ENCODE measurements around the gene ACSL1.
A peak's percentile ranks its signal among the peaks of the same experiment; 100 is the strongest.
"Not testable (repeated sequence)": the region's sequence is repeated elsewhere in the genome, so short reads cannot be mapped to it uniquely, and the experiment has no call there.

ACSL1 gene

DNA sequence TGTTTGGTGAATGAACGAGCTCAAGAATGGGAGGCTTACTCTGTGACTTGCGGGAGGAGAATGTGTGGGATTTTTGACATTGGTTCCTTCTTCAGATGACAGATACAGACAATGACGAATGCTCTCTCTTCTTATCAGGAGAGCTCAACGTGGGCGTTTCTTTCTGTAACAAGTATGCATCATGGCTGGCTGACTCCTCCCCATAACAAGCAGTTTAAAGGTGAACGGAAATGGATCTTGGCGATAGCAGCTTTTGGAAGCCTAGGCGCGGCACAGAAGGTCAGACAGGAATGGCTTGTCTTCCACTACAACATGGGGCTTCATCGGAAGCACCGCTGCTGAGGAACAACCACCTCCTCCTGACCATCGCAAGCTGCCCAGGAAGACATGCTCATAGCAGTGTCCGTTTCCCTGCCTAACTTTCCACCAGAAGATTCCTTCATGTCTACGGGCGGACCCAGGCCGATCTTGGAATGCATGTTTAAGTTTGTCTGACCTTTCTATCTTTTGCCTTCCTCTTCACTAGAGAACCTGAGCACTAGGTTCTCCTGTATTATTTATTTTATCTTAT is 18.3 kb upstream of the ACSL1 start:
- DNase-seq (ENCODE audit: low read depth): no peak

DNA sequence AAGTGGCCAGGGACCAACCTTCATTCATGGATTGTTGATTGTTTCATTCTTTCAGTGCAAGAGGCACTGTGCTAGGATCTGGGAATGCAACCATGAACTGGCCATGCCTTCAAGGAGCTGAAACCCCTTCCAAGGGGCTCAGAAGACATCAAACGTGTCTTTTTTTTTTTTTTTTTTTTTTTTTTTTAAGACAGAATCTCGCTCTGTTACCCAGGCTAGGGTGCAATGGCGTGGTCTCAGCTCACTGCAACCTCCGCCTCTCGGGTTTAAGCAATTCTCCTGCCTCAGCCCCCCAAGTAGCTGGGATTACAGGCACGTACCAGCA is 13.3 kb upstream of the ACSL1 start:
- not testable (repeated sequence) for DNase-seq (ENCODE audit: low read depth)

DNA sequence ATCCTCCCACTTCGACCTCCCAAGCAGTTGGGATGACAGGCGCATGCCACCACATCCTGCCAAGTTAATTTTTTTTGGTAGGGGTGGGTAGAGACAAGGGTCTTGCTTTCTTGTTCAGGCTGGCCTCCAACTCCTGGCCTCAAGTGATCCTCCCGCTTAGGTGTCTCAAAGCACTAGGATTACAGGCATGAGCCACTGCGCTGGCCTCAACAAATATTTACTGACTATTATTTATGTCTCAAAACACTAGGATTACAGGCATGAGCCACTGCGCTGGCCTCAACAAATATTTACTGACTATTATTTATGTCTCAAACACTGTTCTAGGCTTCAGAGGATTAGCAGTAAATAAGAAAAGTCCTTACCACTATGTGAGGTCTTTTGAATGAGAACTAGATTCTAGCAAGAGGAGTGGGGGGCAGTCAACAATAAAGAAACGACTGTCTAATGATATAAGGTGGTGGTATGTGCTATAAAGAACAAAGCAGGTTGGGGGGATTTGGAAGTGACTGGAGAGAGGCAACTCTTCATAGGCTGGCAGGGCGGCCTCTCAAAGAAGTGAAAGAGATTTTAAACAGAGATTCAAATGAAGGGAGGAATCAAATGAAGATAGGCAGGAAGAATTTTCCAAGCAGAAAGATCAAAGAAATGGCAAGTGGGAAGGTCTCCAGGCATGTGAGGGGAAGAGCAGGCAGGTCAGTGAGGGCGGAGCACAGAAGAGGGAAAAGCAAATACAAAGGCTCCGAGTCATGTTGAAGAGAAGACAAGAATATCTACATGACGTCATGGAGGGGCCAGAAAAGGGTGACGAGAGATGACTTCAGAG is 12.7 kb upstream of the ACSL1 start:
- no peak for DNase-seq (ENCODE audit: low read depth)

DNA sequence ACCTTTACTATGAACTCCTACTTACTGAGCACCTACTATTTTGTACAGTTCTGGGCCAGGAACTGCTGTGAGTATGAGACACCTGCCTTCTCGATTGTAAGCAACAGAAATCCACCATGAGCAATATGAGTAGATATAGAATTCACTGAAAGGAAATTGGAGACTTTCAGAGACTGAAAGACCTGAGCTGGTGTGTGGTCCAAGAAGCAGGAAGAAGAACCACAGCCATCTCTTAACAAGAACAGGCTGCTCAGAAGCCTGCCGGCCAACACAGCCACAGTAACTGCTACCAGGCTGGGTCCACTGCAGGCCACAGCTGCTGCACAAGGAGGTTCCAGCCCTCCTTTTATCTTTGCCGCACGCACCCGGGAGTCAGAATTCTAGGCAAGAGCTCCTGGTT is 10.8 kb upstream of the ACSL1 start:
- DNase-seq (ENCODE audit: low read depth): no peak

DNA sequence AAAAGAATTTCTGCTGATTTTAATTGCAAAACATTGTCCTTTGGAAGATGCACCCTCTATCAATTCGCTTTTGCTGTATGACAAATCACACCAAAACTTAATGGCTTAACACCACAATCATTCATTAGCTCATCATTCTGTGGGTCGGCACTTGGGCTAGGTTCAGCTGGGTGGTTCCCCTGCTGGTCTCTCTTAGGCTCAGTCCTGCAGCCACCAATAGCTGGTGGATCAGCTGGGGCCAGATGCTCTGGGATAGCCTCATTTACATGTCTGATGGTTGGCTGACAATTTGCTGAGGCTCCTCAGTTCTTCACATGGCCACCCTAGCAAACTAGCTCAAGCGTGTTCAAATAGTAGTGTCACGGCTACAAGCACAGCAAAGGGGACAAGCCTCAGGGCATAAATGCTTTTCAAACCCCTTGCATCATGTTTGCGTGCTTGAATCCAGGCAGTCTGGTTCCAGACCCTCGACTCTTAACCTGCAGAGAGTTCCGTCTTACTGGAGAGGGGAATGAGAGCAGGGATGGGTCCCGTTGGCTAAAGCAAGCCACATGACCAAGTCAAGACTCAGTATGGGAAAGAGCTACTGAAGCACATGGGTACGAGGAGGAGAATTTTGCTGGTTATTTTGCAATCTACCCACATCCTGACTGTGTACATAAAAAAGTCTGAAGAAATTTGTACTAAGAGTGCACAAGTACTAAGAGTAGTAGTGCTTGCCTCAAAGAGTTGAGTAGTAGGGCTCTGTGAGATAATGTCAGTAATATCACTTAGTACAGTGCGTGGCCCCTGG is 7.5 kb upstream of the ACSL1 start:
- no peak for DNase-seq (ENCODE audit: low read depth)

DNA sequence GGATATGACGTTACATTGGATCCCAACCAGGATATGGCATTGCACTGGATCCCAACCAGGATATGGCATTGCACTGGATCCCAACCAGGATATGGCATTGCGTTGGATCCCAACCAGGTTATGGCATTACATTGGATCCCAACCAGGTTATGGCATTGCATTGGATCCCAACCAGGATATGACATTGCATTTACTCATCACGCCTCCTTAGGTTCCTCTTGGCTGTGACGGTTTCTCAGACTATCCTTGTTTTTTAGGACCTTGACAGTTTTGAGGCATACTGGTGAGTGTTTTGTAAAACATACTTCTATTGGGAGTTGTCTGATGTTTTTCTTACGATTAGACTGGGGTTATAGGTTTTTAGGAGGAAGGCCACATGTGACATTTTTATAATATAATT is 5.4 kb upstream of the ACSL1 start:
- DNase-seq (ENCODE audit: low read depth): no peak

DNA sequence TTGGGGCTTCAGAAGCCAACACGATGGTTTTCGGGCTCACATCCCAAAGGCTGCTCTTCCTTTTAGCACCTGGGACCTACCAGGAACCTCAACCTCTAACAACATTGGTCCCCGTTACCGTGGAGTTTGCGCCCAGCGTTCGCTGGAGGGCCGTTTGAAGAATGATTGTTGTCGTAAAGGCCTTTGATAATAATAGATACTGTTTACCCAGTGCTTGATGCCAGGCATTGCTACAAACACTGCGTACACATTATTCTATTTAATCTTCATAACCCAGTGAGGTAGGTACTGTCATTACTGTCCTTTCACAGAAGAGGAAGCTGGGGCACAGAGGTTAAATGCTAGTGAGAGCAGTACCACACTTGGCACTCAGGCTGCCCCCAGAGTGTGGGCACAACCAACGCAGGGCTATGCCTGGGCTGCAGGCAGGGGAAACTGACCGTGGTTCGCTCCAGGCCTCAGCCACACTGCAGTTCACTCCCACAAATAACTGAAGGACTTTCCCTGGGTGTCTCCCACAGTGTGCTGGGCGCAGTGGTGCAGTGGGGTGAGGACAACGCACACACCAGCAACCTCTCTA is 1.0 kb upstream of the ACSL1 start:
- DNase-seq (ENCODE audit: low read depth): no peak

DNA sequence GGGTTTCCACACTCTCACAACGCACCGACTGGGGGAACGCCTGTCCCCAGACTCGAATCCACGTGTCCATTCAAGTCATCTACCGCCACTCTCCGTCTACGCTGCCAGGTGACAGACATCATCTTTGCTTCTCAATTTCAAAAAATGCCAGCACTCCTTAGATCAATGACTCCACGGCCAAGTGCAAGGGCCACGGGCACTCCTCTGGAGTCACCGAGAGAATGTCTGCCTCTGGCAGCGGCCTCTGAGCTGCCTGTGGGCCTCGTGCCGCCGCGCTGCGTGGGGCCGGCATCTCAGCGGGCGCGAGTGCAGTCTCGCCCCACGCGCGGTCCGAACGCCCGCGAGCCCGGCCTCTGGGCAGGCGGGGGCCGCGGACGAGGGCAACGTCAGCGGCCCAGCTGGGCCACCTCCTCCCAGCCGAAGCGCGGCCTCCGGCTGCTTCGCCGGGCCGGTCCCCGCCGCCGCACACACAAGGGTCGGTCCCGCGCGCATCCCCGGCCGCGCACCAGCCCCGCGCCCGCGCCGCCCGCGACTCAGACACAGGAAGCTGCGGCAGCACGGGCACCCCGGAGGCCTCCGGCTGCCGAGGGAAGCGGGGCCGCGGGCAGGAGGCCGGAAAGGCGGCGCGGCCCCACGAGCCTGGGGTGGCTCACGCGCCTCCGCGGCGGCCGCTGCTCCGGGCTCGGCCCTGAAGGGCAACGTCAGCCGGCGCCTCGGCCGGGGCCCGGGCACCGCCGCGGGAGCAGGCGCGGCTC is 450 bp downstream of the ACSL1 start:
- DNase-seq (ENCODE audit: low read depth): peak; percentile 55

DNA sequence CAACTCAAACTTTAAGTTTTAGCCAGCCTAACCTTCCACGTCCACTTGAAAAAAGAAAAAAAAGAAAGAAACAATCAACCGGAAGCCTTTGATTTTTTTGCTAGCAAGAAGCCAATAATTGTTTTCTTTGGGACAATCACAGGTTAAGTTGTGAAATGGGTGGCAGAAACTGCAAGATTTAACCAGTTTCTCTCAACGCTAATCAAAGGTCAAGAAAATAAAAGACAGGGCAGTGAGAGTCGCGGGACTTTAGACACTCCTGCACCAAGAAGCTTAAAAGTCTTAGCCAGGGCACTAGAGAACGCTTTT is 1.0 kb downstream of the ACSL1 start:
- DNase-seq (ENCODE audit: low read depth): no peak

DNA sequence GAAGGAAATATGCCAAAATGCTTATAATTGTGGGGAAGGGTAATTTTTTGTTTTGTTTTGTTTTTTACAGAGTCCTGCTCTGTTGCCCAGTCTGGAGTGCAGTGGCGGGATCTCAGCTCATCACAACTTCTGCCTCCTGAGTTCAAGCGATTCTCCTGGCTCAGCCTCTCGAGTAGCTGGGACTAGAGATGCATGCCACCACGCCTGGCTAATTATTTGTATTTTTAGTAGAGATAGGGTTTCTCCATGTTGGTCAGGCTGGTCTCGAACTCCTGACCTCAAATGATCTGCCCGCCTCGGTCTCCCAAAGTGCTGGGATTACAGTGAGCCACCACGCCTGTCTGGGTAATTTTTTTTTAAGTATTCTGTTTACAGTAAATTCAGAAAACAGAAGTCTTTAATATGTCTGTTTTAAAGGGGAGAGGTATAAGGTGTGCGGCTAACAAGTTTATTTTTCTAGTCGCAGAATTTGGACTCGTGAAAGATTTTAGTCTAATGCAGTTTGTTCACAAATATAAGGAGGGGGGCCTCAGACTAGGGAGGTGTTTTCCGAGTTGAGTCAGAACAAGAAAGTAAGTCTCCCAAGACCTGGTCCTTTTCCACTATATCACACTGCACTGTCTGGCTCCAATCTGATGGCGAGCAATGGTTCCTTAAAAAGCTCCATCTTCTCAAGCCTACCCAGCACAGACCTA is 1.5 kb downstream of the ACSL1 start:
- no peak for DNase-seq (ENCODE audit: low read depth)

DNA sequence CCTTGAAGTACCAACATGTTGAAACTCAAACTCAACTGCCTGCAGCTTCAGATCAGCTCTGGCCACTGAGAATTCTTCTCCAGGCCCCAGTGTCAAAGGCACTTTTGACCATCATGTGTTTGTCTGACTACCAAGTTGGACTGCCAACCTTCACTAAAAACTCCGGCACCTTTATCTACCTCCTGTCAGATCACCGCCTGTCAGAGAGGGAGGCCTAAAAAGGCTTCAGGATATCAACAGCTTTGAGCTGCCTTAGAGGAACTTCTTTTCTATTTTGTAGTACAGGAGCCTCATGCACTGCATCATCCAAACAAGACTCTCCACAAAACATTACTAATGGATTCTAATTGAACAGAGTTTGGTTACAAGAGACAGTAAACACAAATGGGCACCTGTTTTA is 2.8 kb downstream of the ACSL1 start:
- no peak for DNase-seq (ENCODE audit: low read depth)

DNA sequence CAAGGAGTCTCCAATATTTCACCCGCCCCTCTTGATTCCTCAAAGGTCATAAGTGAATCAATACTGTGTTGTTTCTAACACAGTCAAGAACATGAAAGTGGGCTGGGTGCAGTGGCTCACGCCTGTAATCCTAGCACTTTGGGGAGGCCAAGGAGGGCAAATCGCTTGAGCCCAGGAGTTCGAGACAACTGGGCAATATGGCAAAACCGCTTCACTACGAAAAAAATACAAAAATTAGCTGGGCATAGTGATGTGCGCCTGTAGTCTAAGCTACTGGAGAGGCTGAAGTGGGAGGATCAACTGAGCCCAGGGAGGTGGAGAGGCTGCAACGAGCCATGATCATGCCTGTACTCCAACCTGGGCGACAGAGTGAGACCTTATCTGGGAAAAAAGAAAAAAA is 3.4 kb downstream of the ACSL1 start:
- no peak for DNase-seq (ENCODE audit: low read depth)

DNA sequence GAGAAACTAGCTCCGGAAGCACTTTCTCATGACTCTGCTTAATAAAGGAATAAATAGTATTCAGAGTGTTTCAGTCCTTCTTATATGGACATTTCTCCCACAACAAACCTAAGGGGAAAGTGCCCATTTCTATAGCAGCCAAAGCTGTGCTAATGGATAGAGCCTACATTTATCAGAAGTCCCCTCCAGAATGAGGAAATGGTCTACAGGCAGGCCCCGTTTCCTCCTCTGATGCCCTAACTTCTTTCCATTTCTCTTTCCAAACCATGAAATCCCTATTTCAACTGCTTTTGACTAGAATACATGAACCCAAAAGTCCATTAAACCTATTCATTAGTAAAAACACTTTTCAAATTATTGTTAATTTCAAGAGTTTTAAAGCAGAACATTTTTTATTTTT is 4.5 kb downstream of the ACSL1 start:
- no peak for DNase-seq (ENCODE audit: low read depth)

DNA sequence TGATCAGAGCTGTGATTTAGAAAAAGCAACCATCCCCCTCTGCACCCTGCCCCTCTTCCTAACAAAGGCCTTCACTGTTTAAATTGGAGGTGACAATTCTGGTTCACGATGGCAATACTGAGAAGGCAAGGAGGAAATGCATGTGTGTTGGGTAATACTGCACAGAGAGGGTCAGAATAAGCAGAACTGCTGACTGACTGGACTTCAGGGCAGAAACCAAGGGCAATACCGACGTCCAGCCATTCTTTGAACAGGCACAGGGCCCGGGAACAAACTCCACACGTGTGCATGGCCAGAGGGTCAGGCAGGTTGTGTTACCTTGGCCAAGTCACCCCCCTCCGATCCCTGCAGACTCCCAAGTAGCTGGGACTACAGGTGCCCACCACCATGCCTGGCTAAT is 6.0 kb downstream of the ACSL1 start:
- DNase-seq (ENCODE audit: low read depth): no peak

DNA sequence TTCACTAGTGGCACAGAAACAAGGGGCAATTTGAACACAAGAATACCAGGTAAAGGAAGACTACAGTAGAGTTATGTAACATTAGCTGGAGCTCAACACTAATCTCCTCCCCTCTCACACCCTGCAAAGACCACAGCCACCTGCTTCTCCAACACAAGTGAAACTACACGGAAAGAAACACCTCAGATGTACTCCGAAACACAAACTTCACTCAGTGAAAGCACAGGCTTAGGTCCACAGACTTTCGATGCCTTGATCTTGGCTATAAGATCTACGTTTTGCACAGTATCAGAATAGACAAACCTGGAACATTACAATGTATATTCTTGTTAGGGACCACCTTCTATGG is 7.6 kb downstream of the ACSL1 start:
- no peak for DNase-seq (ENCODE audit: low read depth)

DNA sequence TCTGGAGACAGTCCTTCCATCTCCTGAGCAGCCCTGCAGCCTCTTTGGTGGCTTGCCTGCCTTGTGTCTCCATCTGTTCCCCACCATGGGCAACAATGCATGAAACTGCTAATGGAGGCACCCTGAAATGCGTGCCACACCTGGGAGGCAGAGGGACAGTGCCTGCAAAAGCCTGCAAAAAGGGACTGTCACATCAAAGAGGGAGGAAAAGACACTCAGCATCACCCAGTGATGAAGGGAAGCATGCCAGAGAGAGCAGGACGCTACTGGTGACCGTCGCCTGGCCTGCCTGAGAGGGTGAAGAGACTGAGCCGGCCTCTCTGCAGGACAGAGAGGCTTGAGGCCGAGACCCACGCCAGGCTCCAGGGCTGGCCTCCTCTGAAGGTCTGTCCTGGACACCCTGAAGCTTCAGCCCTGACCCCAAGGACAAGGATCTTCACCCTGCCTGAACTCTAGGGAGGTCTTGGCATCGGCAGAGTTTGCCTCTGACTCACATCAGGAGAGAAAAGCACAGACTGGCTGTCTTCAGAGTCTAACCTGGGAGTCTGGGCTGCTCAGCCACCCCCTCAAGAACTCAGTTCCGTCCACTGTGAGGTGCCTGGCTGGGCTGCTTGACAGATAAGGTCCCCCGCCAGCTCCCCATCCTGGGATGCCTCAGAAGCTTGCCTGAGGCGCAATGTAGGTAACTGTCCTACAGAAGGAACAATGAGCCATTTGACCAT is 8.1 kb downstream of the ACSL1 start:
- no peak for DNase-seq (ENCODE audit: low read depth)

DNA sequence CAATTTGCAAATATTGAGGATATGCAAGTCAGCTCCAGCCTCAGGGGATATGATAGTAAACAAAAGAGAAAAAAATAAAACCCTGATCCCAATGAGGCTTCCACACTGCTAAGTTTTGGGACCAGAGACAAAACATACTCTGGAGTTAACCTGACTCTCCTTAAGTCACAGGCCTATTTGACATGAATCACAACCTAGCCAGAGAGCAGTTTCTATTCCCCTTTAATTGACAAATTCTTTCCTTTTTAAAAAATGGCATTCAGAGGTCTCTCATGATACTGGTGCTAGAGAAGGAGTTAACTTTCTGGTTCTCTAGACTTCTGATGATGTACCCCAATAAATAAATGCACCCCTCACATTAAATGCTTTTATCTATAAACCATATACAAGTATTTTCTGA is 8.8 kb downstream of the ACSL1 start:
- DNase-seq (ENCODE audit: low read depth): no peak

DNA sequence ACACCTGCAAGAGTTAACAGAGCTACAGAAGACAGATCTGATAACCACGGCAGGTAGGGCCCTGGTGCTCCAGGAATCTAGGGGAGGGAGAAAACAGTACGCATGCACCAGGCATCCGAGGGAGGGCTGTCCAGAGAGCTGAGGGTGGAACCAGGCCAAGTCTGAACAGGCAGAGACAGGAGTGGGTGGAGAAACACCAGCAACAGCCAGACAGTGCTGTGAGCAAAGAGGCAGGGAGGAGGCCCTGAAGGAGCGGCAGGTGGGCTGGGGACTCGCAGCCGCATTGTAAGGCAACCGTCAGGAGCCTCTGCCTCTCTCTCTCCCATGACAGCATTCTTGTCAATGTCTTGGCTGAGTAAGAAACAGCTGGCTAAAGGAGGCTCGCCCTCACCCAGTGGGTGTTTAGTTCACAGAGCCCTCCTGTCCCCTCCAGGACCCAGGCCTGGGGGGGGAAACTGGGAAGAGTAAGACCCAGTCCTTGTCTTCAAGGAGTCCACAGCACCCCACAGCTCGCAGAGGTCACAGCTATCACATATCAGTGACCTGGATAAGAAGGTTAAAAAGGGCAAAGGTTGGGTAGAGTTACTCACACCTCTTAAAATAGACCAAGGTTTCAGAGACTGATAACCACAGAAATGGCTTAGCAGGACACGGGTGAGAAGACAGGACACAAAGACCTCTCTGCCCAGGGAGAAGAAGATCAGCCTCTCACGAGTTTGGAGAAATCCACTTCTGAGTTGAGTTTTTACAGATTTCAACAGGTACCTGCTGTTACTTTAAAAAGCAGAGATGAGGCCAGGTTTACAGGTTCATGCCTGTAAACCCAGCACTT is 10.5 kb downstream of the ACSL1 start:
- peak; percentile 64 for DNase-seq (ENCODE audit: low read depth)

DNA sequence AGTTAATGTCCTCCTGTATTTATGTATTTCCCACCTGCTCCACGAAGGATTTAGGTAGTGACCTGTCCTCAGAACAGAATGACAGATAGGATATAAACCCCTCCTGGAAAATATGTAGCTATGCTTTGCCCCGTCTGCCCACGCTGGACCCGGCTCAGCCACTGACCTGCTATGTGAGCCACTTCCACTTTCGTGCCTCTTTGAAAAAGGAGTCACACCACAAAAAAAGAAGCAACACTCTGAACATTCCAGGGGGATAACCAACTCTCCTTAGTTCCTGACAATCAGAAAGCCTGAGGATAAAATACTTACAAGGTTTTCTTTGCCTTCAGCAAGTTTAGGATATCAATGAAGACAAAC is 11.1 kb downstream of the ACSL1 start:
- peak; percentile 47 for DNase-seq (ENCODE audit: low read depth)

DNA sequence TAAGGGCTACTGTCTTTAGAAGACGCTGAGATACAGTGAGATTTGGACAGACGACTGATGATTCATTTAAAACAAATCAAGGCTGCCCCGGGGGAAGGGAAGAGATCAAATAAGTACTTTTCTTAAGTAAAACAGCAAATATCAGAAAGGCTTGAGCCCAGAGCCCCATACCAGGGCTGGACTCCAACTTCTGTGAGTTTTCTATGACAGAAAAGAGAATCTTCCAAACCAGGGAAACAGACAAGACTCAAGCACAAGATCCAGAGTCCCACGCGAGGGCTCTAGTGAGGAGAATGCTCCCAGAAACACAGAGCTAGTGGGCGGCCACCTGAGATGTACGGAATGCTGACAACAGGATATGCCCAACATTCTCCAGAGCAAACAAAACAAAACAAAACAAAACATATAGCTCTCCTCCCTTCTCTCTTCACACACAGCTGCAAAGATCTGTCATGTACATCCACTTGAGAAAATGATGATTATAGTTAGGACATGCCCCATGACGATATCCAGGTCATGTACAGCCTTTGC is 13.1 kb downstream of the ACSL1 start:
- DNase-seq (ENCODE audit: low read depth): peak; percentile 62
